Motor neuron (in vitro differentiated cells): ENCODE measurements around the gene PPP1CB. TPM values are rescaled to one million over a fixed set of nuclear protein-coding genes. Genes with fewer than 3 reads are reported as not detected.

ENCODE experiments used
- ATAC-seq, 8 experiments: fragments of 200-7000 bp; cut with Tn5 transposase; replicated peaks in 6 of 8; 2 replicates each; pipeline ENCODE4 v1.8.0; 2021; ENCODE audit warnings: mild to moderate bottlenecking in 8 of 8, moderate library complexity in 8 of 8
- H3K27ac ChIP-seq, 2 donors: fragments of 250-450 bp; sonication (Bioruptor Pico); 2 replicates each; pipeline ENCODE4 v1.9.0; 2021; ENCODE audit warnings: antibody characterized with exemption in 2 of 2, mild to moderate bottlenecking in 2 of 2, moderate library complexity in 1 of 2
- H3K4me1 ChIP-seq, 2 donors: fragments of 250-450 bp; sonication (Bioruptor Pico); replicated peaks in 1 of 2; 2 replicates each; pipeline ENCODE4 v1.6.1; 2021; ENCODE audit warnings: antibody characterized with exemption in 2 of 2, mild to moderate bottlenecking in 2 of 2, moderate library complexity in 1 of 2
- H3K4me3 ChIP-seq, 5 donors: fragments of 250-450 bp; sonication (Bioruptor Pico); 2 replicates each; pipeline ENCODE4 v1.9.0; 2021; ENCODE audit warnings: antibody characterized with exemption in 5 of 5, mild to moderate bottlenecking in 5 of 5, moderate library complexity in 4 of 5
- WGBS, 10 experiments: fragments of 450-650 bp; shearing (Covaris generic); methylation state at CpG; one replicate each; pipeline ENCODE4 v1.0.0; 2022; 5-methylcytosine and 5-hydroxymethylcytosine counted together
- in situ Hi-C, 9 experiments: fragments of 400-800 bp; cut with MboI; loops; one replicate each; pipeline ENCODE4 v1.15.0; 2021; ENCODE audit warnings: low sequenced_read_pairs in 9 of 9, low pct_unique_long_range_greater_than_20kb in 2 of 9; ENCODE audit not compliant: unreplicated experiment in 9 of 9
- total RNA-seq, 8 experiments: library from RNA; unstranded; fragments of 300-600 nt; gene quantifications; 2 replicates each; pipeline versions ENCODE4 v1.2.3 to v1.2.4, GENCODE V29; 2022

Gene PPP1CB
- total RNA-seq, 8 experiments from 2014 or later, result 96.7 to 217 (median 144) TPM

DNA sequence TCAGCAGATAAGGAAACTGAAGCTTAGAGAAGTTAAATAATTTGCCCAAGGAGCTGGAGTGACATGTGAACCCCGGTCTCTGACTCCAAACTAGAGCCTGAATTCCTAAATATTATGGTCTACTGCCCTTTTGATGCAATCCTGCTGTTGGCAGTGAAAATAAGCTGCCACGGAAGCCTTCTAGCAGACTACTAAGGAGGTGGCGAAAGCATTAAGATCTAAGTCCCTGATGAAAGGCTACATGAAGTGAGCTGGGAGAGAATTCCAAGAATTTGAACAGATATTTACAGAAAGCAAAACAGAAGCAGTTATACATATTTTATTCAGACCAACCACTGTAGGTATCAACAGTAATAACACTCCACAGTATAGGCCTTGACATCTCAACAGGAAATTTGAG is 90.4 kb downstream of the PPP1CB start:
- Histone ChIP-seq H3K4me1 (no peaks in the 10 kb centered on the region), H3K27ac (no peak overlapping the region), H3K4me3 (no peak overlapping the region)
- in situ Hi-C loops, result no loop called here
- peak in 1 of 8 experiments; percentile 77 for ATAC-seq
- 0 to 100% (median 83%) methylated on average over 1 to 3 of the region's 3 CpGs; no CpG with 5 or more reads in 1 of the 10 experiments for WGBS, 10 experiments

Other genes starting within 250 kb of the PPP1CB start
- gene SPDYA, start 59.0 kb downstream of the PPP1CB start, total RNA-seq, result 1 to 10 TPM in 5 of 8 experiments, under 1 TPM in 3; 0.83 to 5.4 (median 2.0) TPM
- gene TRMT61B, start 118.5 kb downstream of the PPP1CB start, total RNA-seq, result 10 to 100 TPM; 13.5 to 33.3 (median 18.2) TPM
- 10 to 100 TPM; 21.9 to 87.5 (median 40.8) TPM for gene WDR43, start 142.8 kb downstream of the PPP1CB start, total RNA-seq
- gene TOGARAM2, start 229.5 kb downstream of the PPP1CB start, total RNA-seq, result 1 to 10 TPM in 2 of 8 experiments, under 1 TPM in 6; 0.05 to 7.6 (median 0.63) TPM